Parathyroid adenoma (tissue), 2 donors: ENCODE data around the gene ANKS1A.

ENCODE experiments used
- H2AFZ ChIP-seq: fragments of 300-600 bp; sonication (generic); one replicate; pipeline ENCODE4 v1.7.0; 2017; ENCODE audit warnings: antibody characterized with exemption, mild to moderate bottlenecking
- H3K27ac ChIP-seq: fragments of 300-600 bp; sonication (generic); one replicate; pipeline ENCODE4 v1.7.0; 2017
- H3K27me3 ChIP-seq: fragments of 300-600 bp; sonication (generic); one replicate; pipeline ENCODE4 v1.7.0; 2017; ENCODE audit warnings: low read length; ENCODE audit not compliant: control insufficient read depth, insufficient read depth
- H3K36me3 ChIP-seq: fragments of 300-600 bp; sonication (generic); one replicate; pipeline ENCODE4 v1.7.0; 2017; ENCODE audit warnings: low read length; ENCODE audit not compliant: control insufficient read depth, insufficient read depth
- H3K4me1 ChIP-seq: fragments of 300-600 bp; sonication (generic); one replicate; pipeline ENCODE4 v1.7.0; 2017; ENCODE audit warnings: control low read depth
- H3K4me2 ChIP-seq: fragments of 300-600 bp; sonication (generic); one replicate; pipeline ENCODE4 v1.7.0; 2017; ENCODE audit warnings: low read length
- H3K4me3 ChIP-seq: fragments of 300-600 bp; sonication (generic); one replicate; pipeline ENCODE4 v1.7.0; 2017; ENCODE audit warnings: low read depth, low read length
- H3K79me2 ChIP-seq: fragments of 300-600 bp; sonication (generic); one replicate; pipeline ENCODE4 v1.7.0; 2017; ENCODE audit warnings: control low read depth
- H3K9ac ChIP-seq: fragments of 300-600 bp; sonication (generic); one replicate; pipeline ENCODE4 v1.7.0; 2017; ENCODE audit warnings: mild to moderate bottlenecking
- H3K9me3 ChIP-seq: fragments of 300-600 bp; sonication (generic); one replicate; pipeline ENCODE4 v1.7.0; 2017; ENCODE audit warnings: low read length; ENCODE audit not compliant: control insufficient read depth
- TF ChIP-seq, protein P1 (sequence below): fragments of 300-600 bp; sonication (generic); IDR thresholded peaks from one replicate; pipeline ENCODE4 v1.7.0; 2017; ENCODE audit warnings: antibody characterized with exemption, mild to moderate bottlenecking
- donor health status: primary hyperparathyroidism.

ANKS1A gene

GRCh38 chr6:35017411-35018181 is 128.5 kb downstream of the ANKS1A start:
- no peaks in the 10 kb centered on the region for H3K9me3 ChIP-seq
- H3K27ac ChIP-seq, result peak overlapping the region; percentile 55
- no peaks in the 10 kb centered on the region for H3K36me3 ChIP-seq
- H2AFZ ChIP-seq, result no peak overlapping the region
- no peak overlapping the region for H3K9ac ChIP-seq
- no peaks in the 10 kb centered on the region for H3K4me1 ChIP-seq
- H3K79me2 ChIP-seq, result no peaks in the 10 kb centered on the region
- H3K4me2 ChIP-seq, result no peak overlapping the region
- H3K4me3 ChIP-seq, result no peak overlapping the region
- TF ChIP-seq, protein P1, sequence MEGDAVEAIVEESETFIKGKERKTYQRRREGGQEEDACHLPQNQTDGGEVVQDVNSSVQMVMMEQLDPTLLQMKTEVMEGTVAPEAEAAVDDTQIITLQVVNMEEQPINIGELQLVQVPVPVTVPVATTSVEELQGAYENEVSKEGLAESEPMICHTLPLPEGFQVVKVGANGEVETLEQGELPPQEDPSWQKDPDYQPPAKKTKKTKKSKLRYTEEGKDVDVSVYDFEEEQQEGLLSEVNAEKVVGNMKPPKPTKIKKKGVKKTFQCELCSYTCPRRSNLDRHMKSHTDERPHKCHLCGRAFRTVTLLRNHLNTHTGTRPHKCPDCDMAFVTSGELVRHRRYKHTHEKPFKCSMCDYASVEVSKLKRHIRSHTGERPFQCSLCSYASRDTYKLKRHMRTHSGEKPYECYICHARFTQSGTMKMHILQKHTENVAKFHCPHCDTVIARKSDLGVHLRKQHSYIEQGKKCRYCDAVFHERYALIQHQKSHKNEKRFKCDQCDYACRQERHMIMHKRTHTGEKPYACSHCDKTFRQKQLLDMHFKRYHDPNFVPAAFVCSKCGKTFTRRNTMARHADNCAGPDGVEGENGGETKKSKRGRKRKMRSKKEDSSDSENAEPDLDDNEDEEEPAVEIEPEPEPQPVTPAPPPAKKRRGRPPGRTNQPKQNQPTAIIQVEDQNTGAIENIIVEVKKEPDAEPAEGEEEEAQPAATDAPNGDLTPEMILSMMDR, result no peak
- no peaks in the 10 kb centered on the region for H3K27me3 ChIP-seq

DNA sequence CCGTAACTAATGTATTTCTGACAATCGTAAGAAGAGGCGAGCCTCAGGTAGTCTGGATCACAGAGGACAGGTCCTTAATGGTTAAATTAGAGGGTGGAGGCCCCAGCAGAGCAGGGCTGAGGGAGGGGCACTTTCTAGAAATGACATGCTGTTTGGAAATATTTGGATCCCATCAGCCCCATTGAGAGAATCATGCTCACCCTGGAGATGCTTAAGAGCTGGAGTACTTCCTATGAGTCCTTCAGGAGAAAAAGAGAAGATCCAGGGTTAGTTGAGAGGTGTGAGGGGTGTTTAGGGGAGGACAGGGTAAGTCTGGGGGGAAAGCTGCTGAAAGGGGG is 129.1 kb downstream of the ANKS1A start:
- Histone ChIP-seq H3K79me2 (no peaks in the 10 kb centered on the region), H3K4me3 (no peak overlapping the region), H3K9ac (no peak overlapping the region), H3K36me3 (no peaks in the 10 kb centered on the region), H3K9me3 (no peaks in the 10 kb centered on the region), H2AFZ (no peak overlapping the region), H3K4me1 (no peaks in the 10 kb centered on the region), H3K27ac (peak overlapping the region; percentile 55), H3K27me3 (no peaks in the 10 kb centered on the region), H3K4me2 (no peak overlapping the region)
- TF ChIP-seq, protein P1, result no peak

DNA sequence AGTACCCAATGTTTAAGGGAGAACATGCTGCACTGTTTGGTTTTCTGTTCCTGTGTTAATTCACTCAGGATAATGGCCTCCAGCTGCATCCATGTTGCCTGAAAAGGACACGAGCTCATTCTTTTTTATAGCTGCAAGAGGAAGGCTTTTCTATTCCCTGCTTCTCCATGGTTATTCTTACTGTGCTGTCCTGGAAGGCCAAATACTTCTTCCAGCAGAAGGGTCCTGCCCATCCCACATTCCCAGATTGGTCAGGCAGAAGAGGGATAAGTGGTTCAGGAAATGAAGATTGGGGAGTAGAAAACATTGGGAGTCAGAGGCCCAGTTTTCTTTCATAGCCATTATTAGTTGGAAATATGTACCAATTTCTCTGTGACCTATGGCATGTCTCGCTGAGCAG is 129.7 kb downstream of the ANKS1A start:
- no peaks in the 10 kb centered on the region for H3K27me3 ChIP-seq
- H3K36me3 ChIP-seq, result no peaks in the 10 kb centered on the region
- H3K4me1 ChIP-seq, result no peaks in the 10 kb centered on the region
- H2AFZ ChIP-seq, result no peak overlapping the region
- no peak overlapping the region for H3K9ac ChIP-seq
- H3K27ac ChIP-seq, result no peak overlapping the region
- no peak overlapping the region for H3K4me3 ChIP-seq
- no peak overlapping the region for H3K4me2 ChIP-seq
- no peaks in the 10 kb centered on the region for H3K9me3 ChIP-seq
- no peaks in the 10 kb centered on the region for H3K79me2 ChIP-seq
- TF ChIP-seq, protein P1, result no peak

- H3K4me3 ChIP-seq, result no peak overlapping the region
- no peaks in the 10 kb centered on the region for H3K4me1 ChIP-seq
- H3K36me3 ChIP-seq, result no peaks in the 10 kb centered on the region
- no peak overlapping the region for H3K4me2 ChIP-seq
- TF ChIP-seq, protein P1, result no peak
- H3K9ac ChIP-seq, result no peak overlapping the region
- no peaks in the 10 kb centered on the region for H3K9me3 ChIP-seq
- H3K79me2 ChIP-seq, result no peaks in the 10 kb centered on the region
- no peak overlapping the region for H3K27ac ChIP-seq
- no peaks in the 10 kb centered on the region for H3K27me3 ChIP-seq
- H2AFZ ChIP-seq, result no peak overlapping the region
Observed at GRCh38 chr6:35019171-35019570, 130.1 kb downstream of the ANKS1A start.

DNA sequence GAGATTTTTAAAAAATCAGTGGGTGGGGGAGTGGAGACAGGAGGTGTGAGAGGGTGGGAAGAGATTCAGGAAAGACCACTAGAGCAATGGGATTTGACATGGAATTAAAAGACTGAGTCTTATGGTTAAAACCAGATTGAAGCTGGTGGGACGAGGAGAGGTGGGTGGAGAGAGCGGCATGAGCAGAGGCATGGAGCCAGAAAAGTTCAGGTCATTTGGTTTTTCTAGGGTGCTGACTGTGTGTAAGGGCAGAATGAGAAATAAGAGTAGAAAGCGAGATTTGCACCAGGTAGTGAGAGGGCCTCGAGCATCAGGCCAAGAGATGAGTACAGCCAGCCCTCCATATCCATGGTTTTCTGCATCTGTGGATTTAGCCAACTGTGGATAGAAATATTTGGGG is 130.8 kb downstream of the ANKS1A start:
- H3K4me2 ChIP-seq, result no peak overlapping the region
- peaks cover 4% of the 10 kb centered on the region for H3K4me1 ChIP-seq
- H3K9ac ChIP-seq, result no peak overlapping the region
- no peaks in the 10 kb centered on the region for H3K9me3 ChIP-seq
- no peak overlapping the region for H3K27ac ChIP-seq
- no peak overlapping the region for H3K4me3 ChIP-seq
- H3K36me3 ChIP-seq, result no peaks in the 10 kb centered on the region
- H2AFZ ChIP-seq, result no peak overlapping the region
- H3K27me3 ChIP-seq, result no peaks in the 10 kb centered on the region
- TF ChIP-seq, protein P1, result no peak
- H3K79me2 ChIP-seq, result no peaks in the 10 kb centered on the region
